ENCODE measurements around the gene TEX11.

GRCh38 chrX:70504772-70505450, 403.6 kb downstream of the TEX11 start:
- TF ChIP-seq EZH2phosphoT487 (IDR thresholded peaks at IDR 0.05; ENCODE audit: low read depth) (no peak), CTCF (IDR thresholded peaks at IDR 0.05; ENCODE audit: low read depth, low read length) (no peak)

Data from OCI-LY3 (cell line).